ENCODE measurements around the gene CENPB.

Gene CENPB

GRCh38 chr20:3740615-3741301 lies 45.8 kb downstream of the CENPB start:
- no peaks in the 10 kb centered on the region for H3K9me3 Mint-ChIP-seq
- no peak overlapping the region for H3K27ac Mint-ChIP-seq
- H3K27me3 Mint-ChIP-seq = peaks cover 17% of the 10 kb centered on the region
- ATAC-seq = peak; percentile 3
- no peak overlapping the region for H3K4me3 Mint-ChIP-seq
- peaks cover 13% of the 10 kb centered on the region for H3K4me1 Mint-ChIP-seq
- no peak for DNase-seq

GRCh38 chr20:3739926-3740451 lies 46.6 kb downstream of the CENPB start:
- Mint-ChIP-seq H3K27ac (peak overlapping the region in 1 of 2 donors; percentile 45), H3K9me3 (no peaks in the 10 kb centered on the region), H3K4me1 (peaks cover 5% of the 10 kb centered on the region), H3K4me3 (no peak overlapping the region), H3K27me3 (peaks cover 13% of the 10 kb centered on the region)
- ATAC-seq (peak; percentile 14), DNase-seq (no peak)

- H3K4me3 Mint-ChIP-seq = no peak overlapping the region
- H3K9me3 Mint-ChIP-seq = no peaks in the 10 kb centered on the region
- H3K27ac Mint-ChIP-seq = peak overlapping the region in 1 of 2 donors; percentile 45
- peaks cover 9% of the 10 kb centered on the region for H3K27me3 Mint-ChIP-seq
- DNase-seq (no peak), ATAC-seq (no peak)
- no peaks in the 10 kb centered on the region for H3K4me1 Mint-ChIP-seq
These were observed 47.2 kb downstream of the CENPB start for GRCh38 chr20:3739054-3739925.

- no peak for ATAC-seq
These were observed 48.2 kb downstream of the CENPB start for GRCh38 chr20:3738111-3739053.

GRCh38 chr20:3735768-3736167 lies 50.8 kb downstream of the CENPB start:
- no peak for DNase-seq
- H3K27me3 Mint-ChIP-seq = peaks cover 37% of the 10 kb centered on the region
- no peak overlapping the region for H3K4me3 Mint-ChIP-seq
- H3K9me3 Mint-ChIP-seq = no peaks in the 10 kb centered on the region
- no peaks in the 10 kb centered on the region for H3K4me1 Mint-ChIP-seq
- ATAC-seq = no peak
- H3K27ac Mint-ChIP-seq = no peak overlapping the region

More at GRCh38 chr20:3738111-3739053, 48.2 kb downstream of the CENPB start:
- Mint-ChIP-seq H3K9me3 (no peaks in the 10 kb centered on the region), H3K4me1 (no peaks in the 10 kb centered on the region), H3K27ac (no peak overlapping the region), H3K4me3 (no peak overlapping the region), H3K27me3 (peaks cover 14% of the 10 kb centered on the region)
- no peak for DNase-seq

GRCh38 chr20:3734111-3734843 lies 52.3 kb downstream of the CENPB start:
- Mint-ChIP-seq H3K27ac (peak overlapping the region in 1 of 2 donors; percentile 89), H3K4me1 (peaks cover 6% of the 10 kb centered on the region), H3K4me3 (no peak overlapping the region), H3K27me3 (peaks cover 51% of the 10 kb centered on the region), H3K9me3 (no peaks in the 10 kb centered on the region)
- ATAC-seq (no peak), DNase-seq (no peak)
